VCaP (cell line): ENCODE data around the gene ELL2.
A peak's percentile ranks its signal among the peaks of the same experiment; 100 is the strongest.

Experiments used
- H3K27ac ChIP-seq: fragments of 450-650 bp; 2 replicates; pipeline ENCODE4 v1.5.1; 2017
- CTCF ChIP-seq: fragments of 450-650 bp; conservative IDR thresholded peaks from 2 replicates; pipeline ENCODE4 v1.5.1; 2017; ENCODE audit warnings: mild to moderate bottlenecking, moderate library complexity

The ELL2 gene

DNA sequence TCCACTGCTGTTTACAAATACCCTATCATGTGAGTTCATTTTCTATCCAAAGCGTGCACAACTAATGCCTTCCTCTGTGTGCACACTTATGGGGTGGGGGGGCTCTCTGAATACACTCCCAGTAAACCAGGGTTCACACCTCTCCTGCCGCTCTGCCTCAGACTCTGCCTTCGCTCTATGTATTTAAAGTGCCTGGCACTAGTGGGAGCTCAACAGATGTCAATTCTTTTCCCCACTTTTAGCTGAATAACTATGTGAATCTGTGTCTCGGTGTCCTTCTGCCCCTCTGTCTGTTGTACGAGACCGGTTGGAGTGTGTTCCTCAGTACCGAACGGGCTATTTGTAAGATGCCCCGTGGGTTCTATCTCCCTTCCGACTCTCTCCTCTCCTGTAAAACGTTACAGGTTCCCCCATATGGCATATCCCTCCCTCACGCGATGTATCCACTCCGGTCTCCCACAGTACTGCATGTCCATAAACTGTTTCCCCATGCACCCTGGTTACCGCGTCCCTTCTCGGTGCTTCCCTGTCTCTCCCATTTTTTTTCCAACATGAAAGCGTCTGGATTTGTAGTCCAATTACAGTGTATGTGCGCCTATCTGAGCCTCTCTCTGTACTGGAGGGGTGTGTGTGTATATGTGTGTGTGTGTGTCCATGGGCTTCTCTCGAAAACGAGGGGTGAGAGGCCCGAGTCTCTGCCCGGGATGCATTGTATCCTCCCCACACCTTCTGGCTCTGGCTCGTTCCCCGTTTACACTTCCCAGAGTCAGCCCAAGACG lies 1.6 kb downstream of the ELL2 start:
- peak overlapping the region; percentile 92 for H3K27ac ChIP-seq
- TF ChIP-seq CTCF, result peak; percentile 46

DNA sequence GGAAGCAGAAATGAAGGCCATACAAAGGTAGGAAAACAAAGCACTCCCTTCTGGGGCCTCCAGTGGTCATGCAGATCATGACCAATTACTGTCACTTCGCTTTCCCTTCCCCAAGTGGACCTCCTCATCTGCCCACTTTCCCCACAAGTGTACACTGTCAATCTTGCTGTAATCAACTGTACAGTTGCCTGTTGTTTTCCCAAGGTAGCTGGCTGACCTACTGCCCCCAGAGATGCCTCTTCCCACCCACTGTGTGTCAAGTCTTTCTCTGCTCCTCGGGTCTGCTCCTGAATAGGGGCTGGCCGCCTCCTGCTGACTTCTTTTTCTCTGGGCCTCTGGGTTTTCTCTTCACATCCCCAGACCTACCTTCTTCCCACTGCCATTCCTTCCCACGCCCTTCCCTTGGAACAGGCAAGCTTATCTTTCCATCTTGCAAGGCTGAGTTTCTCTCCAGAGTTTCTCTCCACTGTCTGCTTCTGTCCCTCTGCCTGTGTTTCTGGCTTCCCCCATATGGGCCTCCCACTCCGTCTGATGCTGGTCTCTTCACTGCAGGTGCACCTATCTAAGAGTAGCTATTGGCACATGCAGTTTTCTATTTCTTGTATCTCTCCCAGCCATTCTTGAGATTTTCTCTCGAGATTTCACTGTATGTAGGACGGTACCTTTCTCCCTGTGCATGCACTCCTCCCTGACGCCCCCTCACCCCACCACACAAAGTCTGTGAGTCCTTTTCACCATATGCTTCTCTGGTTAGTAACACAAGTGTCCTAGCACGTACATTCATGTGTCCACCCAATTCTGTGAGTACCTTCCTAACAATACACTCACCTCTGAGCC lies 2.4 kb downstream of the ELL2 start:
- H3K27ac ChIP-seq, result peak overlapping the region; percentile 92
- TF ChIP-seq CTCF, result no peak

DNA sequence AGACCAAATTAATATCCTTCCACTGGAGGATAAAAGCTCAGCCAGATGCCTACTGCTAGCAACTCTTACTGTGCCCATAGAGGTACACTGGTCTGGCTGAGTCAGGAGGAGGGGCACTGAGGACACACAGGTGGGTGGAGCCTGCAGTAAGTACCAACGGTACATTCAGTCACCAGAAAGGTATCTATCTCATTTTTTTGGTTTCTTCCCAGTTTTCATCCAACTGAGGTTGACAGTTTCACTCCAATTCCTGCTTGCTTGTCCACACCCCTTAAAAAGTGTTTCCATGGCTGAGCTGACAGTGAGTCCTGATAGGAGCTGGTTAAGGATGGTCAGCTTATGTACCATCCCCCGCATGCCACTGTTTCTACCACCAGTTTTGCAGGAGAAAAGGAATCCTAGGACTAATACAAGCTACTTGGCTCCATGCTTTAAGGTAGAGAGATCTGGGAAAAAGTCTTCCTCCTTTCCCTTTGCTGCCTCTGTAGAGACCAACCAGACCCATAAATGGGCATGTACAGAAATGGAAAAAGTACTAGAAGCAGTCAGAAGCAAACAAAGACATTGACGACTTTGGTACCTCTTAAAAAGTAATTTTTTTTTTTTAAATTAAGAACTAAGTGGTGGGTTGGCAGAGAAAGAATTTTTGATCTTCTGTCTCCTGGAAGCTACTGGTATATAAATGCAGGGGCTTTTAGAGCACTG lies 3.2 kb downstream of the ELL2 start:
- H3K27ac ChIP-seq, result peak overlapping the region; percentile 92
- TF ChIP-seq CTCF, result no peak

GRCh38 chr5:95957561-95958203 lies 4.0 kb downstream of the ELL2 start:
- peak overlapping the region; percentile 92 for H3K27ac ChIP-seq
- no peak for TF ChIP-seq CTCF

DNA sequence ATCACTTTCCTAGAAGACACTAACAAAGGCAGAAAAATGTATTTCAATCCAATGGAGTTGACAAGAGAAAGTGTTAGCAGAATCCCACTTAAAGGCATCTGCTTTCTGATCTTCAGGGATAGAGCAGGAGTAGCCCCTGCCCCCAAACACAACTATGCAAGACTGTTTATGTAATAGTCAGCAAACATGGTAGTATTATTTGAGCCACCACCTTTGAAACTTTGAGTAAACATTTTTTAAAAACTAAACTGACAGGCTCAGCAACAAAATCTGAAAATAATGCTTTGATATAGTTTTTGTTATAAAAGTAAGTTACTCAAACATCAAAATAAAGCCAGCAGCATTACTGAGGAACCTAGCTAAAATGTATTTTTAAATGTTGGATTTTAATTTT lies 4.8 kb downstream of the ELL2 start:
- TF ChIP-seq CTCF, result no peak

GRCh38 chr5:95956021-95956899 lies 5.4 kb downstream of the ELL2 start:
- peak overlapping the region; percentile 92 for H3K27ac ChIP-seq
- TF ChIP-seq CTCF, result no peak

More for the DNA sequence above, 4.8 kb downstream of the ELL2 start:
- peak overlapping the region; percentile 92 for H3K27ac ChIP-seq
